ENCODE measurements around the gene HIC2.
"Not testable (repeated sequence)": the region's sequence is repeated elsewhere in the genome, so short reads cannot be mapped to it uniquely, and the experiment has no call there.

HIC2 gene

GRCh38 chr22:21497984-21498383, 80.8 kb downstream of the HIC2 start:
- DNase-seq: not testable (repeated sequence)

DNA sequence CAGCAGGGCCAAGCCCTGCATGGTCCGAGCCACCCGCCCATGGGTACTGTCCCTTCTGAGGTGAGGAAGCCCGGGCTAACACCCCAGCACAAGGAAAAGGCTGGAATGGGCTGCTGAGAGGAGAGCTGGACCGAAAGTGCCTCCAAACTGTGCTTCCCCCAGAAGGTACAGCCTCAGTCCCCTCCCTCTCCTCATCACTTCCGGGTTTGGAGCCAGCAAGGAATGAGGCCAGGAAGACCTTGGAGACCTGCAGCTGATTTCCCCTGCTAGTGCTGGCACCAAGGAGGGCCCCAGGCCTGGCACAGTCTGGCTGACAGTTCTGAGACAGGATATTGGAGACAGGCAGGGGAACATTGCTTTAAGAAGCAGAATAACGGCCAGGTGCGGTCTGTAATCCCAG, 81.3 kb downstream of the HIC2 start:
- not testable (repeated sequence) for DNase-seq

- DNase-seq: not testable (repeated sequence)
Observed at GRCh38 chr22:21499623-21500506, 82.7 kb downstream of the HIC2 start.
